ENCODE data around the gene KLRF2. TPM values are rescaled to one million over a fixed set of nuclear protein-coding genes. Genes with fewer than 3 reads are reported as not detected.

The KLRF2 gene
- total RNA-seq, 1 experiment from 2014 or later = not detected

- no peak overlapping the region for H3K4me2 ChIP-seq (ENCODE audit: low read length)
- H3K4me3 ChIP-seq (ENCODE audit: low read length) = no peak overlapping the region
- BruUV-seq (replicated peaks) = no TSS peak
- no peak overlapping the region for H3K27ac ChIP-seq (ENCODE audit: low read length)
- no peak for DNase-seq
- no peaks in the 10 kb centered on the region for H3K36me3 ChIP-seq (ENCODE audit: low read depth, low read length)
- no peak for ATAC-seq
- H3K9me3 ChIP-seq (ENCODE audit: low read length) = 0 out of 2 replicates have a peak, but pooled peaks cover 5% of the 10 kb centered on the region
- intact Hi-C loops (cut with micrococcal nuclease) = no loop called here
- no peaks in the 10 kb centered on the region for H3F3A ChIP-seq (ENCODE audit: low read length, unreplicated experiment)
- no peaks in the 10 kb centered on the region for H4K20me1 ChIP-seq (ENCODE audit: low read length)
- H3K79me2 ChIP-seq (ENCODE audit: low read length) = no peaks in the 10 kb centered on the region
- TF ChIP-seq EZH2 (IDR thresholded peaks at IDR 0.05; ENCODE audit: low read length, unreplicated experiment) (no peak), EZH2phosphoT487 (IDR thresholded peaks at IDR 0.05; ENCODE audit: borderline replicate concordance, low read length) (no peak)
- TF ChIP-seq, protein P1, sequence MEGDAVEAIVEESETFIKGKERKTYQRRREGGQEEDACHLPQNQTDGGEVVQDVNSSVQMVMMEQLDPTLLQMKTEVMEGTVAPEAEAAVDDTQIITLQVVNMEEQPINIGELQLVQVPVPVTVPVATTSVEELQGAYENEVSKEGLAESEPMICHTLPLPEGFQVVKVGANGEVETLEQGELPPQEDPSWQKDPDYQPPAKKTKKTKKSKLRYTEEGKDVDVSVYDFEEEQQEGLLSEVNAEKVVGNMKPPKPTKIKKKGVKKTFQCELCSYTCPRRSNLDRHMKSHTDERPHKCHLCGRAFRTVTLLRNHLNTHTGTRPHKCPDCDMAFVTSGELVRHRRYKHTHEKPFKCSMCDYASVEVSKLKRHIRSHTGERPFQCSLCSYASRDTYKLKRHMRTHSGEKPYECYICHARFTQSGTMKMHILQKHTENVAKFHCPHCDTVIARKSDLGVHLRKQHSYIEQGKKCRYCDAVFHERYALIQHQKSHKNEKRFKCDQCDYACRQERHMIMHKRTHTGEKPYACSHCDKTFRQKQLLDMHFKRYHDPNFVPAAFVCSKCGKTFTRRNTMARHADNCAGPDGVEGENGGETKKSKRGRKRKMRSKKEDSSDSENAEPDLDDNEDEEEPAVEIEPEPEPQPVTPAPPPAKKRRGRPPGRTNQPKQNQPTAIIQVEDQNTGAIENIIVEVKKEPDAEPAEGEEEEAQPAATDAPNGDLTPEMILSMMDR (conservative IDR thresholded peaks at IDR 0.05; ENCODE audit: low read depth, low read length) = no peak
- no peak overlapping the region for H3K9ac ChIP-seq (ENCODE audit: low read length)
- no peak overlapping the region for H2AFZ ChIP-seq (ENCODE audit: low read length)
- H3K27me3 ChIP-seq (ENCODE audit: low read length) = peaks cover 15% of the 10 kb centered on the region; the same call in 1 of the 2 replicates
- no peaks in the 10 kb centered on the region for H3K4me1 ChIP-seq (ENCODE audit: insufficient read depth, low read length)
- POLR2A ChIA-PET (ENCODE audit: unreplicated experiment) = no interaction called here
- no peaks in the 10 kb centered on the region for H3K9me2 ChIP-seq (replicated peaks; ENCODE audit: low read length)
- CTCF ChIA-PET = no interaction called here
These were observed 25.6 kb downstream of the KLRF2 start for GRCh38 chr12:9906873-9907272.

- Histone ChIP-seq H3K9ac (ENCODE audit: low read length) (no peak overlapping the region), H3K79me2 (ENCODE audit: low read length) (no peaks in the 10 kb centered on the region), H3K4me2 (ENCODE audit: low read length) (no peak overlapping the region), H3K9me3 (ENCODE audit: low read length) (0 out of 2 replicates have a peak, but pooled peaks cover 5% of the 10 kb centered on the region), H3K27me3 (ENCODE audit: low read length) (peaks cover 15% of the 10 kb centered on the region; the same call in 1 of the 2 replicates), H3K4me1 (ENCODE audit: insufficient read depth, low read length) (no peaks in the 10 kb centered on the region), H3K27ac (ENCODE audit: low read length) (no peak overlapping the region), H3K4me3 (ENCODE audit: low read length) (no peak overlapping the region), H4K20me1 (ENCODE audit: low read length) (no peaks in the 10 kb centered on the region), H3K9me2 (replicated peaks; ENCODE audit: low read length) (no peaks in the 10 kb centered on the region), H3K36me3 (ENCODE audit: low read depth, low read length) (no peaks in the 10 kb centered on the region), H3F3A (ENCODE audit: low read length, unreplicated experiment) (no peaks in the 10 kb centered on the region), H2AFZ (ENCODE audit: low read length) (no peak overlapping the region)
- POLR2A ChIA-PET (ENCODE audit: unreplicated experiment) = no interaction called here
- DNase-seq = no peak
- intact Hi-C loops (cut with micrococcal nuclease) = no loop called here
- ATAC-seq = no peak
- CTCF ChIA-PET = no interaction called here
- no TSS peak for BruUV-seq (replicated peaks)
- TF ChIP-seq EZH2 (IDR thresholded peaks at IDR 0.05; ENCODE audit: low read length, unreplicated experiment) = no peak
- TF ChIP-seq EZH2phosphoT487 (IDR thresholded peaks at IDR 0.05; ENCODE audit: borderline replicate concordance, low read length) = no peak
These were observed 26.5 kb downstream of the KLRF2 start for GRCh38 chr12:9907769-9908168.

- ChIA-PET CTCF (no interaction called here), POLR2A (ENCODE audit: unreplicated experiment) (no interaction called here)
- no peak for ATAC-seq
- TF ChIP-seq EZH2phosphoT487 (IDR thresholded peaks at IDR 0.05; ENCODE audit: borderline replicate concordance, low read length) (no peak), EZH2 (IDR thresholded peaks at IDR 0.05; ENCODE audit: low read length, unreplicated experiment) (no peak)
- TF ChIP-seq, protein P1 (conservative IDR thresholded peaks at IDR 0.05; ENCODE audit: low read depth, low read length) = no peak
- intact Hi-C loops (cut with micrococcal nuclease) = no loop called here
- Histone ChIP-seq H3K9ac (ENCODE audit: low read length) (no peak overlapping the region), H3K4me1 (ENCODE audit: insufficient read depth, low read length) (no peaks in the 10 kb centered on the region), H3K27ac (ENCODE audit: low read length) (no peak overlapping the region), H3K36me3 (ENCODE audit: low read depth, low read length) (no peaks in the 10 kb centered on the region), H3K79me2 (ENCODE audit: low read length) (no peaks in the 10 kb centered on the region), H4K20me1 (ENCODE audit: low read length) (no peaks in the 10 kb centered on the region), H3K9me2 (replicated peaks; ENCODE audit: low read length) (no peaks in the 10 kb centered on the region), H3K9me3 (ENCODE audit: low read length) (0 out of 2 replicates have a peak, but pooled peaks cover 5% of the 10 kb centered on the region), H3K27me3 (ENCODE audit: low read length) (peaks cover 15% of the 10 kb centered on the region; the same call in 1 of the 2 replicates), H3K4me2 (ENCODE audit: low read length) (no peak overlapping the region), H3K4me3 (ENCODE audit: low read length) (no peak overlapping the region), H3F3A (ENCODE audit: low read length, unreplicated experiment) (no peaks in the 10 kb centered on the region), H2AFZ (ENCODE audit: low read length) (no peak overlapping the region)
- DNase-seq = no peak
- no TSS peak for BruUV-seq (replicated peaks)
These were observed 27.1 kb downstream of the KLRF2 start for GRCh38 chr12:9908350-9908749.
